LNCaP clone FGC (cell line): Measurements from ENCODE around the gene ATG5.

Source experiments
- DNase-seq: peaks from one replicate; pipeline ENCODE4 v3.0.0-alpha.2; 2011; ENCODE audit warnings: low read depth
- H3K4me3 ChIP-seq: 2 replicates; pipeline ENCODE4 v1.5.1; 2011; ENCODE audit warnings: mild to moderate bottlenecking, low read depth, low read length, control low read depth
- CTCF ChIP-seq: IDR thresholded peaks from 2 replicates; pipeline ENCODE4 v1.5.1; 2012; ENCODE audit warnings: mild to moderate bottlenecking; ENCODE audit not compliant: control insufficient read depth, insufficient read depth; ENCODE audit errors: extremely low read depth

Gene ATG5

DNA sequence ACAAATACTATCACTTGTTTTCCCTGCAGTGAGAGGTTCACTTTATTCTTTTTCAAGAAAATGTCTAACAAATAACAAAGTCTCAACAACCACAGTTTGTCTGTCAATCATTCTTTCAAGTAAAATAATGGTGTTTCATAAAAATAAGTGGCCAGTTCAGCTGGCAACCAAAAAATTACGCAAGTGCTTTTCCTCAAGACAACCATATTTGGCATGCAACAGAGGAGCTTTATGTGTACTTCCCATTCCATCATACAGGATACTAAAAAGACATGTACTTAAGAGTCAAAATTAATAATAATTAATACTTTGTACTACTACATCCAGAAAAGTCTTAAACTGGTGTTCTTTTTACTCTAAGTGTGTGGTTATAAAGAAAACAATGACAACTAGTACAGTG is 34.6 kb downstream of the ATG5 start:
- no peak overlapping the region for H3K4me3 ChIP-seq
- TF ChIP-seq CTCF: no peak
- no peak for DNase-seq

- no peak for TF ChIP-seq CTCF
- H3K4me3 ChIP-seq: no peak overlapping the region
- DNase-seq: no peak
Measured at GRCh38 chr6:106290032-106290431, 35.5 kb downstream of the ATG5 start.

- no peak for TF ChIP-seq CTCF
- no peak overlapping the region for H3K4me3 ChIP-seq
- DNase-seq: peak; percentile 48
Measured at GRCh38 chr6:106287215-106287614, 38.3 kb downstream of the ATG5 start.

- no peak overlapping the region for H3K4me3 ChIP-seq
- no peak for DNase-seq
- no peak for TF ChIP-seq CTCF
Measured at GRCh38 chr6:106286746-106287145, 38.8 kb downstream of the ATG5 start.

DNA sequence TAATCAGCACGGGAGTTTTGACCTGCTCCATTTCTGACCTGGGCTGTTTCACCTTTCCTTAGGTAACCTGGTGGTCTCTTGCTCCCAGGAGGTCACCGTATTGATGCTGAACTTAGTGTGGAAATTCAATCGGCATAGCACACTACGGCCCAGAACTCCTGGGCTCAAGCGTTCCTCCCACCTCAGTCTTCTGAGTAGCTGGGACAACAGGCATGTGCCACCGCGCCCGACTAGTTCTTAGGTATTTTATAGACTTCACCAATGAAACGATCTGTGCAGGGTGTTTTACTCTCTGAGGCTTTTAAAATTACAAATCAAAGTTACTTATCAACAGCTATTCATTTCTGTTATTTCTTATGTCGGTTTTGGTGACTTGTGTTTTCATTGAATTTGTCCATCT is 42.1 kb downstream of the ATG5 start:
- DNase-seq: no peak
- H3K4me3 ChIP-seq: no peak overlapping the region
- TF ChIP-seq CTCF: no peak

- no peak for TF ChIP-seq CTCF
- no peak for DNase-seq
- no peak overlapping the region for H3K4me3 ChIP-seq
Measured at GRCh38 chr6:106281661-106282060, 43.9 kb downstream of the ATG5 start.

DNA sequence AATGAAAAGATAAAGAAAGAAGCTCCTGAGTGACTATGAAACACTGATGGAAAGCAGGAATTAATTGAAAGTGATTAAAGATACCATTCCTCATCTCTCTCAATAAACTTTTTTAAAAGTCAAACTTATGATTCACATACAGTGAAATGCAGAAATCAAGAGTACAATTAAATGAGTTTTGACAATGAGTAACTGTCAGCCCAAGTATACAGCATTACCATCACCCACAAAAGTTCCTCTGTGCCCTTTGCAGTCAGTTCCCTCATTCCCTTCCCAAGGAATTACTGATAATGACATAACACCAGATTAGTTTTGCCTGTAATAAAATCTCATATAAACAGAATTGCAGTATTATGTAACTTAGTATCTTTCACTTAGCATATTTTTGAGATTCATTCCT is 44.5 kb downstream of the ATG5 start:
- no peak for DNase-seq
- no peak overlapping the region for H3K4me3 ChIP-seq

More for the DNA sequence above, 44.5 kb downstream of the ATG5 start:
- no peak for TF ChIP-seq CTCF
